IPS-NIHi7 (cell line): ENCODE data around the gene AKR1A1.
"Not testable (repeated sequence)": the region's sequence is repeated elsewhere in the genome, so short reads cannot be mapped to it uniquely, and the experiment has no call there.

Experiments
- DNase-seq: peaks from one replicate; pipeline ENCODE4 v3.0.0; 2012; ENCODE audit warnings: mixed read lengths; ENCODE audit errors: extremely low spot score

Gene AKR1A1

GRCh38 chr1:45550401-45551351 lies at the start of gene AKR1A1:
AKR1A1 (plus strand) TSS chr1:45550826; CDS start chr1:45561795, 10,969 bp downstream.
- peak; percentile 93 for DNase-seq

GRCh38 chr1:45501505-45501859 lies 49.1 kb upstream of the AKR1A1 start:
- no peak for DNase-seq

- DNase-seq, result no peak
These were observed 46.9 kb upstream of the AKR1A1 start for GRCh38 chr1:45503462-45504360.

- DNase-seq, result no peak
These were observed 43.4 kb upstream of the AKR1A1 start for GRCh38 chr1:45507195-45507594.

- DNase-seq, result no peak
These were observed 42.7 kb upstream of the AKR1A1 start for GRCh38 chr1:45507893-45508292.

- no peak for DNase-seq
These were observed 42.1 kb upstream of the AKR1A1 start for GRCh38 chr1:45508295-45509151.

GRCh38 chr1:45510036-45510971 lies 40.3 kb upstream of the AKR1A1 start:
- DNase-seq, result no peak

GRCh38 chr1:45510972-45511527 lies 39.6 kb upstream of the AKR1A1 start:
- DNase-seq, result no peak

GRCh38 chr1:45512641-45513054 lies 38.0 kb upstream of the AKR1A1 start:
- peak; percentile 55 for DNase-seq

- not testable (repeated sequence) for DNase-seq
These were observed 36.9 kb upstream of the AKR1A1 start for GRCh38 chr1:45513532-45514260.

GRCh38 chr1:45516036-45516435 lies 34.6 kb upstream of the AKR1A1 start:
- no peak for DNase-seq

- DNase-seq, result no peak
These were observed 34.2 kb upstream of the AKR1A1 start for GRCh38 chr1:45516465-45516864.

GRCh38 chr1:45518366-45518765 lies 32.3 kb upstream of the AKR1A1 start:
- not testable (repeated sequence) for DNase-seq

- no peak for DNase-seq
These were observed 31.7 kb upstream of the AKR1A1 start for GRCh38 chr1:45518910-45519309.

- not testable (repeated sequence) for DNase-seq
These were observed 30.9 kb upstream of the AKR1A1 start for GRCh38 chr1:45519774-45520173.

GRCh38 chr1:45521413-45522323 lies 29.0 kb upstream of the AKR1A1 start, which contains the start of gene PRDX1:
PRDX1 (minus strand) TSS chr1:45521884; CDS start chr1:45519043, 2,841 bp downstream.
- DNase-seq, result peak; percentile 96

GRCh38 chr1:45522324-45523104 lies 28.1 kb upstream of the AKR1A1 start:
- no peak for DNase-seq
